Endothelial cell of umbilical vein (primary cell): Measurements from ENCODE around the gene UBASH3B. TPM values are rescaled to one million over a fixed set of nuclear protein-coding genes. Genes with fewer than 3 reads are reported as not detected.
A peak's percentile ranks its signal among the peaks of the same experiment; 100 is the strongest.

Source experiments
- BruUV-seq: library from RNA; stranded (reverse); fragments of 400-500 nt; replicated peaks from 2 replicates; lab custom pipeline; 2021; lab: Mats Ljungman, UMichigan
- CTCF ChIA-PET: fragments of 300-600, 350-600 bp; sonication (Branson Sonifier 250); formaldehyde crosslinking; loops from one replicate; lab custom pipeline; 2021; ENCODE audit warnings: antibody characterized with exemption, inconsistent platforms; lab: Charles Lee
- POLR2A ChIA-PET: fragments of 300-600, 350-600 bp; sonication (Branson Sonifier 250); formaldehyde crosslinking; loops from one replicate; lab custom pipeline; 2021; ENCODE audit warnings: antibody characterized with exemption, inconsistent platforms; lab: Charles Lee
- DNase-seq: peaks from one replicate; pipeline ENCODE4 v3.0.0-alpha.2; 2011; ENCODE audit warnings: low read depth, low spot score
- FAIRE-seq: peaks from 2 replicates; lab custom pipeline; 2011; peaks lifted over from hg19 to GRCh38; lab: Jason Lieb, UNC
- H2AFZ ChIP-seq: 2 replicates; pipeline ENCODE4 v1.6.0; 2012; ENCODE audit warnings: low read depth, low read length, control low read depth, inconsistent platforms
- H3K27ac ChIP-seq: 2 replicates; pipeline ENCODE4 v1.5.1; 2011; ENCODE audit warnings: low read depth, mild to moderate bottlenecking, control low read depth, low read length, moderate library complexity; ENCODE audit not compliant: insufficient read depth
- H3K27me3 ChIP-seq, 2 experiments: 2 replicates each; pipeline versions ENCODE4 v1.6.0 to v1.6.1; 2011; ENCODE audit warnings: low read length in 2 of 2, mixed read lengths in 1 of 2; ENCODE audit not compliant: control insufficient read depth in 2 of 2, insufficient read depth in 2 of 2
- H3K36me3 ChIP-seq, 2 experiments: 2 replicates in 1 of 2; 3 replicates in 1 of 2; pipeline ENCODE4 v1.5.1; 2011; ENCODE audit warnings: low read length in 2 of 2, mild to moderate bottlenecking in 1 of 2, moderate library complexity in 1 of 2; ENCODE audit not compliant: control insufficient read depth in 2 of 2, insufficient read depth in 2 of 2; ENCODE audit errors: extremely low read depth in 1 of 2
- H3K4me1 ChIP-seq: 3 replicates; pipeline ENCODE4 v1.5.1; 2011; ENCODE audit warnings: mild to moderate bottlenecking, low read length; ENCODE audit not compliant: control insufficient read depth, insufficient read depth; ENCODE audit errors: extremely low read depth
- H3K4me2 ChIP-seq: 2 replicates; pipeline ENCODE4 v1.6.1; 2011; ENCODE audit warnings: low read length, control low read depth, mixed read lengths; ENCODE audit not compliant: insufficient read depth
- H3K4me3 ChIP-seq, 3 experiments: fragments of 200-600 bp in 1 of 3; sonication (generic), shearing (Covaris generic) in 1 of 3; replicated peaks in 1 of 3; 2 replicates each; pipeline ENCODE4 v1.5.1; 2011 to 2016; ENCODE audit warnings: control low read depth in 3 of 3, low read length in 3 of 3, mild to moderate bottlenecking in 2 of 3, inconsistent platforms in 1 of 3, low read depth in 1 of 3, moderate library complexity in 1 of 3; ENCODE audit not compliant: insufficient read depth in 1 of 3
- H3K79me2 ChIP-seq: 2 replicates; pipeline ENCODE4 v1.6.0; 2012; ENCODE audit warnings: low read length, inconsistent platforms; ENCODE audit not compliant: control insufficient read depth, insufficient read depth
- H3K9ac ChIP-seq: replicated peaks from 2 replicates; pipeline ENCODE3; 2011; ENCODE audit warnings: low read length, control low read depth; ENCODE audit not compliant: insufficient read depth; ENCODE audit errors: extremely low read depth
- H3K9me1 ChIP-seq: replicated peaks from 3 replicates; pipeline ENCODE4 v1.6.0; 2011; ENCODE audit warnings: mild to moderate bottlenecking, low read length; ENCODE audit not compliant: control insufficient read depth, insufficient read depth; ENCODE audit errors: extremely low read depth
- H3K9me3 ChIP-seq: replicated peaks from 2 replicates; pipeline ENCODE4 v1.5.1; 2012; ENCODE audit warnings: low read length, inconsistent platforms; ENCODE audit not compliant: control insufficient read depth, insufficient read depth
- H4K20me1 ChIP-seq: replicated peaks from 2 replicates; pipeline ENCODE3; 2011; ENCODE audit warnings: mild to moderate bottlenecking, low read length; ENCODE audit not compliant: control insufficient read depth, insufficient read depth; ENCODE audit errors: extremely low read depth
- EZH2 ChIP-seq: IDR thresholded peaks from 2 replicates; pipeline ENCODE4 v1.6.1; 2012; ENCODE audit warnings: borderline replicate concordance, low read depth, mild to moderate bottlenecking, moderate library complexity, low read length, inconsistent platforms; ENCODE audit not compliant: severe bottlenecking
- FOS ChIP-seq: IDR thresholded peaks from 2 replicates; pipeline ENCODE4 v1.6.1; 2011; ENCODE audit warnings: mild to moderate bottlenecking, low read length, moderate library complexity, borderline replicate concordance; ENCODE audit not compliant: insufficient read depth
- GATA2 ChIP-seq: IDR thresholded peaks from 2 replicates; pipeline ENCODE4 v1.7.0; 2011; ENCODE audit warnings: low read depth, mild to moderate bottlenecking, moderate library complexity, mixed read lengths, low read length; ENCODE audit not compliant: insufficient read length, insufficient read depth
- JUN ChIP-seq: IDR thresholded peaks from 2 replicates; pipeline ENCODE4 v1.6.1; 2011; ENCODE audit warnings: borderline replicate concordance, low read depth; ENCODE audit not compliant: insufficient read length, insufficient read depth
- MYC ChIP-seq: IDR thresholded peaks from one replicate; pipeline ENCODE4 v1.6.1; 2011; ENCODE audit warnings: mild to moderate bottlenecking, low read depth, low read length
- POLR2A ChIP-seq: IDR thresholded peaks from 2 replicates; pipeline ENCODE4 v1.6.1; 2012; ENCODE audit warnings: low read depth, mild to moderate bottlenecking, control low read depth, low read length
- POLR2AphosphoS5 ChIP-seq: IDR thresholded peaks from 2 replicates; pipeline ENCODE4 v1.6.1; 2012; ENCODE audit warnings: low read depth, mild to moderate bottlenecking, control low read depth, low read length, moderate library complexity; ENCODE audit not compliant: insufficient read depth
- dilution Hi-C: fragments of 300-500 bp; cut with MboI; formaldehyde crosslinking; loops from one replicate; pipeline ENCODE4 v1.15.0; 2019; ENCODE audit warnings: low sequenced_read_pairs; ENCODE audit not compliant: extremely low pct_ligation_motif_present
- intact Hi-C: fragments of 100-400 bp; cut with micrococcal nuclease; formaldehyde crosslinking; loops from one replicate; pipeline ENCODE4 v1.10.0; 2022
- polyA plus RNA-seq, 4 experiments: library from polyadenylated mRNA; depleted of rRNA in 3 of 4; stranded (reverse) in 3 of 4; unstranded in 1 of 4; fragments of >200 nt; gene quantifications; 2 replicates each; pipeline versions ENCODE4 v1.2.1 to v1.2.3, GENCODE V29; 2011 to 2012; ENCODE audit warnings: missing spikeins in 1 of 4
- total RNA-seq: library from RNA; stranded (reverse); gene quantifications from 2 replicates; pipeline ENCODE4 v1.2.3, GENCODE V29; 2021
- TF ChIP-seq, protein P1 (sequence below): IDR thresholded peaks from 2 replicates; pipeline ENCODE4 v1.6.1; 2011; ENCODE audit not compliant: insufficient read depth, insufficient read length
- TF ChIP-seq, protein P2 (sequence below), 2 donors: IDR thresholded peaks; 1 replicate in 1 of 2; 2 replicates in 1 of 2; pipeline ENCODE4 v1.5.1; 2011; ENCODE audit warnings: low read length in 2 of 2, mild to moderate bottlenecking in 2 of 2, moderate library complexity in 2 of 2, control low read depth in 1 of 2, inconsistent platforms in 1 of 2, low read depth in 1 of 2; ENCODE audit not compliant: insufficient read depth in 1 of 2; ENCODE audit errors: extremely low read depth in 1 of 2

The UBASH3B gene
- total and polyA plus RNA-seq, 2 donors (not counting 3 experiments of a cell fraction or from before 2014, with no cell fraction given): 23.7 to 38.1 TPM

DNA sequence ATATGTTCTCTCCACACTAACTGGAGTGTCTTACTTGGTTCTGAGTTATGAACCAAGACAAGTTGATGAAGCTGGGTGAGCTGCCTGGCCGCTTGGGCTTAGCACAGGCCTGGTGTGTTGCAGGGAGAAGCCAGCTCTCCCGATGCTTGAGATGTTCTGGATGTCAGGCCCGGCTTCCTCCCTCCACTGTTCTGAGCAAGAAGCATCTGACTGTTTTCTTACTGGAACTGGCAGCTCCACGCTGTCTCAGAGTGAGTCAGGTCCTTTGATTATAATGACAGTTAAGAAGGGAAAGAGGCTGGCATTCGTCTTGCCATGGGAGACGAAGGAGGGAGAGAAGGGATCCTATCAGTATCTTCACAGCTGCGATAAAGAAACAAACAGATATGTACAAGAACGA is 136.3 kb downstream of the UBASH3B start:
- peak overlapping the region; percentile 18 for H2AFZ ChIP-seq
- BruUV-seq: no TSS peak
- no peaks in the 10 kb centered on the region for H3K9me1 ChIP-seq
- no peak for DNase-seq
- H4K20me1 ChIP-seq: no peaks in the 10 kb centered on the region
- intact Hi-C loops: no loop called here
- dilution Hi-C loops: no loop called here
- no peak overlapping the region for H3K9ac ChIP-seq
- ChIA-PET CTCF (interaction anchor here (0.8 to 17.5 kb wide), 7 partner anchors 9 to 159 kb away, joined by 4 to 493 read pairs (median 8); no protein-coding TSS in a partner anchor), POLR2A (no interaction called here)
- peaks cover 0 to 15% of the 10 kb centered on the region in 2 experiments for H3K36me3 ChIP-seq
- peak overlapping the region; percentile 26 for H3K27ac ChIP-seq
- H3K27me3 ChIP-seq: no peaks in the 10 kb centered on the region
- H3K4me2 ChIP-seq: no peak overlapping the region
- peaks cover 8% of the 10 kb centered on the region for H3K4me1 ChIP-seq
- no peak for FAIRE-seq
- H3K4me3 ChIP-seq: no peak overlapping the region
- H3K9me3 ChIP-seq: no peaks in the 10 kb centered on the region
- no peak for TF ChIP-seq GATA2
- no peak for TF ChIP-seq POLR2AphosphoS5
- TF ChIP-seq, protein P1, sequence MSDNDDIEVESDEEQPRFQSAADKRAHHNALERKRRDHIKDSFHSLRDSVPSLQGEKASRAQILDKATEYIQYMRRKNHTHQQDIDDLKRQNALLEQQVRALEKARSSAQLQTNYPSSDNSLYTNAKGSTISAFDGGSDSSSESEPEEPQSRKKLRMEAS: no peak
- no peak for TF ChIP-seq POLR2A
- TF ChIP-seq FOS: no peak
- no peak for TF ChIP-seq EZH2
- TF ChIP-seq JUN: no peak
- TF ChIP-seq MYC: no peak
- TF ChIP-seq, protein P2, sequence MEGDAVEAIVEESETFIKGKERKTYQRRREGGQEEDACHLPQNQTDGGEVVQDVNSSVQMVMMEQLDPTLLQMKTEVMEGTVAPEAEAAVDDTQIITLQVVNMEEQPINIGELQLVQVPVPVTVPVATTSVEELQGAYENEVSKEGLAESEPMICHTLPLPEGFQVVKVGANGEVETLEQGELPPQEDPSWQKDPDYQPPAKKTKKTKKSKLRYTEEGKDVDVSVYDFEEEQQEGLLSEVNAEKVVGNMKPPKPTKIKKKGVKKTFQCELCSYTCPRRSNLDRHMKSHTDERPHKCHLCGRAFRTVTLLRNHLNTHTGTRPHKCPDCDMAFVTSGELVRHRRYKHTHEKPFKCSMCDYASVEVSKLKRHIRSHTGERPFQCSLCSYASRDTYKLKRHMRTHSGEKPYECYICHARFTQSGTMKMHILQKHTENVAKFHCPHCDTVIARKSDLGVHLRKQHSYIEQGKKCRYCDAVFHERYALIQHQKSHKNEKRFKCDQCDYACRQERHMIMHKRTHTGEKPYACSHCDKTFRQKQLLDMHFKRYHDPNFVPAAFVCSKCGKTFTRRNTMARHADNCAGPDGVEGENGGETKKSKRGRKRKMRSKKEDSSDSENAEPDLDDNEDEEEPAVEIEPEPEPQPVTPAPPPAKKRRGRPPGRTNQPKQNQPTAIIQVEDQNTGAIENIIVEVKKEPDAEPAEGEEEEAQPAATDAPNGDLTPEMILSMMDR (IDR thresholded peaks at IDR 0.05; ENCODE audit: extremely low read depth in 1 of 2, insufficient read depth in 1 of 2, low read depth in 1 of 2, low read length in 2 of 2): no peak
- H3K79me2 ChIP-seq: no peaks in the 10 kb centered on the region
